Right lobe of liver (tissue), 6 donors: ENCODE data around the gene RICTOR. TPM values are rescaled to one million over a fixed set of nuclear protein-coding genes. Genes with fewer than 3 reads are reported as not detected.
"Not testable (repeated sequence)": the region's sequence is repeated elsewhere in the genome, so short reads cannot be mapped to it uniquely, and the experiment has no call there.

Experiments used
- ATAC-seq, 4 donors: fragments of 200-7000 bp; cut with Tn5 transposase; one replicate each; pipeline ENCODE4 v1.9.1; 2020; ENCODE audit warnings: mild to moderate bottlenecking in 4 of 4, moderate library complexity in 4 of 4
- DNase-seq, 3 donors: peaks; one replicate each; pipeline ENCODE4 v3.0.0-alpha.2; 2020
- H3K27ac ChIP-seq, 3 donors: fragments of 200-600 bp; one replicate each; pipeline ENCODE4 v1.8.0; 2022
- H3K27me3 ChIP-seq, 2 donors: fragments of 200-600 bp; one replicate each; pipeline ENCODE4 v1.8.0; 2022
- H3K36me3 ChIP-seq, 4 donors: fragments of 200-600 bp; sonication (generic) in 1 of 4; one replicate each; pipeline versions ENCODE4 v1.5.1 to v1.8.0; 2017 to 2022; ENCODE audit warnings: control low read depth in 1 of 4
- H3K4me1 ChIP-seq, 4 donors: fragments of 200-600 bp; sonication (generic) in 1 of 4; one replicate each; pipeline versions ENCODE4 v1.5.1 to v1.8.0; 2017 to 2022; ENCODE audit warnings: control low read depth in 1 of 4
- H3K4me3 ChIP-seq, 3 donors: fragments of 200-600 bp; one replicate each; pipeline ENCODE4 v1.8.0; 2022
- H3K9me3 ChIP-seq, 4 donors: fragments of 200-600 bp; sonication (generic) in 1 of 4; one replicate each; pipeline versions ENCODE4 v1.5.1 to v1.8.0; 2017 to 2022; ENCODE audit warnings: control low read depth in 1 of 4
- CTCF ChIP-seq, 4 donors: fragments of 200-600 bp in 3 of 4; fragments of 450-650 bp in 1 of 4; IDR thresholded peaks; one replicate each; pipeline versions ENCODE4 v1.5.1 to v1.8.0; 2016 to 2022; ENCODE audit warnings: antibody characterized with exemption in 4 of 4, mild to moderate bottlenecking in 2 of 4
- POLR2A ChIP-seq: fragments of 450-650 bp; IDR thresholded peaks from one replicate; pipeline ENCODE4 v1.6.1; 2017; ENCODE audit warnings: antibody characterized with exemption, mild to moderate bottlenecking
- WGBS: methylation state at CpG from one replicate; pipeline ENCODE4 v1.1.6; 2018; ENCODE audit warnings: low coverage, low lambda C conversion rate; ENCODE audit not compliant: insufficient coverage; ENCODE audit errors: missing lambda C conversion rate; 5-methylcytosine and 5-hydroxymethylcytosine counted together
- intact Hi-C, 2 donors: fragments of 100-400 bp; cut with DNase I; formaldehyde crosslinking; loops; one replicate each; pipeline versions ENCODE4 v1.11.2 to v1.14.1; 2022
- total RNA-seq, 6 experiments: library from RNA; depleted of rRNA in 2 of 6; stranded (reverse); fragments of >200 nt in 2 of 6; fragmentation: NEBNext Ultra II Directional in 3 of 6; extraction: Animal tissue kit (Norgen Biotek cat#: 25700) in 3 of 6; gene quantifications; one replicate each; pipeline versions ENCODE4 v1.1.0 to v1.2.4, GENCODE V29; 2016 to 2023
- donor health status: DM: no; HTN: yes; CAD: no.
- donor health status: DM: no; HTN: no; CAD: no.
- donor health status: DM: no; HTN: no; CAD: no.
- donor health status: DM: no; HTN: yes; CAD: no.
- donor health status: DM: no; HTN: yes; CAD: no.

The RICTOR gene
- total RNA-seq, 6 experiments from 2014 or later, result 9.8 to 19.2 (median 14.6) TPM

DNA sequence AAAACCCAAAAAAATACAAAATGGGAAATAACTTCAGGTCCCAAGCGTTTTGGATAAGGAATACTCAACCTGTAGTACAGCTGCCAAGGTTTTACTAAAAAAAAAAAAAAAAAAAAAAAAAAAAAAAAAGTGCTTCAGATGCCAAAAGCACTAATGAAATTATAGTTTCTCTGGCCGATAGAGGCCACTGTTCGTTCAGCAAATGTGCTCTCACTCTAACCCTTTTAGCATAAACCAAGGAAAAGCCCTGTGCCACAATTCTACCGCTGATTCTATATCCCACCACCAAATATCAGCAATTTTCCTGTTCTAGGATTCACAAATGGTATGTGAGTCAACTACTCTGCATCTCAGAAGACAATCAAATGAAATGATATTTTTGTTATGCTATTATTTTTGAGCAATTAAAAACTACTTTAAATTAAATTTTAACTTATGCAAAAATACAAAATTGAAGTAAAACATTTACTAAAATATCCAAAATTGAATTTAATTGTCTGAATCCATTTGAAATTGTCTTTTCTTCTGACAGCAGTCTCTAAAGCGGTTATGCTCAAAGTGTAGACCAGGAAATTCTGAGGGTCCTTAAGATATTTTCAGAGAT, 79.8 kb downstream of the RICTOR start:
- WGBS, result 27% methylated on average over 5 of the region's 5 CpGs
- peak in 1 of 3 donors; percentile 49 for DNase-seq
- intact Hi-C loops, result loop anchor here in 1 of 2 donors (10.0 kb wide), 1 partner anchor 80 kb away; the partner anchor contains the start of gene RICTOR
- no peaks in the 10 kb centered on the region for H3K4me1 ChIP-seq
- ATAC-seq, result peak; percentile 86 to 95 (median 89)
- no peak overlapping the region for H3K27ac ChIP-seq
- peak; percentile 51 to 57 (median 55) for TF ChIP-seq CTCF (IDR thresholded peaks at IDR 0.05)
- no peak for TF ChIP-seq POLR2A
- no peaks in the 10 kb centered on the region for H3K27me3 ChIP-seq
- no peaks in the 10 kb centered on the region for H3K36me3 ChIP-seq
- no peaks in the 10 kb centered on the region for H3K9me3 ChIP-seq
- no peak overlapping the region for H3K4me3 ChIP-seq

- not testable (repeated sequence) for H3K27me3 ChIP-seq, H3K4me1 ChIP-seq, ATAC-seq, H3K4me3 ChIP-seq, H3K9me3 ChIP-seq, H3K36me3 ChIP-seq, DNase-seq, H3K27ac ChIP-seq
- intact Hi-C loops, result loop anchor here in 1 of 2 donors (10.0 kb wide), 1 partner anchor 85 kb away; the partner anchor contains the start of gene RICTOR
- 93% methylated on average over 13 of the region's 13 CpGs for WGBS
Measured at GRCh38 chr5:38989974-38990719, 84.1 kb downstream of the RICTOR start.

GRCh38 chr5:38985909-38986452, 88.2 kb downstream of the RICTOR start:
- no peaks in the 10 kb centered on the region for H3K27me3 ChIP-seq
- H3K9me3 ChIP-seq, result no peaks in the 10 kb centered on the region
- no peaks in the 10 kb centered on the region for H3K36me3 ChIP-seq
- H3K27ac ChIP-seq, result no peak overlapping the region
- WGBS, result 71% methylated on average over 5 of the region's 9 CpGs
- DNase-seq, result no peak
- no peaks in the 10 kb centered on the region for H3K4me1 ChIP-seq
- no peak overlapping the region for H3K4me3 ChIP-seq
- TF ChIP-seq POLR2A, result no peak
- no peak for TF ChIP-seq CTCF (IDR thresholded peaks at IDR 0.05)
- intact Hi-C loops, result no loop called here
- no peak for ATAC-seq

GRCh38 chr5:38979535-38979934, 94.7 kb downstream of the RICTOR start:
- ATAC-seq (no peak), DNase-seq (no peak)
- Histone ChIP-seq H3K9me3 (no peaks in the 10 kb centered on the region), H3K4me3 (no peak overlapping the region), H3K27ac (no peak overlapping the region), H3K27me3 (no peaks in the 10 kb centered on the region), H3K4me1 (no peaks in the 10 kb centered on the region), H3K36me3 (peaks cover 0 to 2% (median 0%) of the 10 kb centered on the region in 4 donors)
- WGBS, result 72% methylated on average over 2 of the region's 2 CpGs
- intact Hi-C loops, result no loop called here
- TF ChIP-seq CTCF (IDR thresholded peaks at IDR 0.05) (no peak), POLR2A (no peak)

DNA sequence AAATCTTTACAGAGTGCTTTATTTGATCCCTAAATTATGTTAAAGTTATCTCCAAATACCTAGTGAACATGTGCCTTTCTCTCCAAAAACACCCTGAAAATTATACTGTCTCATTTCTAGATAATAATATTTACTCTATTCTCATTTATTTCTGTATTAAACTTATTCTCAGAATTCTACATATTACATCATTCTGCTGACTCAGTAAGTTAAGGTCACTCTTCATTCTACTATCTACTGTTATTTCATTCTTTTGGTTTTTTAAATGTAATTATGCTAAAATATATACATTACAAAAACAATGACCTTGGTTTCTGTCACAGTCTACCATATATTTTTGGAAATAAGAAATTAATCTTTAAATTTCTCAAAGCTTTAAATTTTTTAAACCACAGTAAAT, 96.2 kb downstream of the RICTOR start:
- TF ChIP-seq CTCF (IDR thresholded peaks at IDR 0.05), result no peak
- no peak for TF ChIP-seq POLR2A
- Histone ChIP-seq H3K4me1 (no peaks in the 10 kb centered on the region), H3K27me3 (no peaks in the 10 kb centered on the region), H3K9me3 (no peaks in the 10 kb centered on the region), H3K36me3 (peaks cover 0 to 3% (median 0%) of the 10 kb centered on the region in 4 donors), H3K27ac (no peak overlapping the region), H3K4me3 (no peak overlapping the region)
- intact Hi-C loops, result no loop called here
- DNase-seq (no peak), ATAC-seq (no peak)
